ENCODE measurements around the gene MPL.
A peak's percentile ranks its signal among the peaks of the same experiment; 100 is the strongest.

Gene MPL

GRCh38 chr1:43293896-43294760, 43.5 kb upstream of the MPL start:
- TF ChIP-seq CTCF (IDR thresholded peaks at IDR 0.05; ENCODE audit: low read depth, low read length), result no peak
- in situ Hi-C loops (cut with HindIII; ENCODE audit: low sequenced_read_pairs), result no loop called here
- DNase-seq (ENCODE audit: low read depth, low spot score), result peak; percentile 45
- no peak overlapping the region for H3K4me3 ChIP-seq (ENCODE audit: low read depth, low read length)

- in situ Hi-C loops (cut with HindIII; ENCODE audit: low sequenced_read_pairs), result no loop called here
- no peak for TF ChIP-seq CTCF (IDR thresholded peaks at IDR 0.05; ENCODE audit: low read depth, low read length)
- H3K4me3 ChIP-seq (ENCODE audit: low read depth, low read length), result no peak overlapping the region
- no peak for DNase-seq (ENCODE audit: low read depth, low spot score)
Measured at GRCh38 chr1:43294761-43295160, 42.9 kb upstream of the MPL start.

GRCh38 chr1:43296207-43296606, 41.4 kb upstream of the MPL start:
- DNase-seq (ENCODE audit: low read depth, low spot score), result no peak
- H3K4me3 ChIP-seq (ENCODE audit: low read depth, low read length), result no peak overlapping the region
- no peak for TF ChIP-seq CTCF (IDR thresholded peaks at IDR 0.05; ENCODE audit: low read depth, low read length)
- in situ Hi-C loops (cut with HindIII; ENCODE audit: low sequenced_read_pairs), result no loop called here

GRCh38 chr1:43298055-43298454, 39.6 kb upstream of the MPL start:
- no peak for TF ChIP-seq CTCF (IDR thresholded peaks at IDR 0.05; ENCODE audit: low read depth, low read length)
- no peak for DNase-seq (ENCODE audit: low read depth, low spot score)
- in situ Hi-C loops (cut with HindIII; ENCODE audit: low sequenced_read_pairs), result no loop called here
- H3K4me3 ChIP-seq (ENCODE audit: low read depth, low read length), result no peak overlapping the region

- no peak overlapping the region for H3K4me3 ChIP-seq (ENCODE audit: low read depth, low read length)
- in situ Hi-C loops (cut with HindIII; ENCODE audit: low sequenced_read_pairs), result no loop called here
- DNase-seq (ENCODE audit: low read depth, low spot score), result no peak
- no peak for TF ChIP-seq CTCF (IDR thresholded peaks at IDR 0.05; ENCODE audit: low read depth, low read length)
Measured at GRCh38 chr1:43299101-43299500, 38.5 kb upstream of the MPL start.

GRCh38 chr1:43300378-43301094, 37.1 kb upstream of the MPL start, which contains the start of gene TIE1:
TSS of gene TIE1 (plus strand) at chr1:43300982. CDS start at chr1:43301072, 90 bp downstream.
- no peak within 1 kb of the TSS for H3K4me3 ChIP-seq (ENCODE audit: low read depth, low read length)
- in situ Hi-C loops (cut with HindIII; ENCODE audit: low sequenced_read_pairs), result no loop called here
- no peak for TF ChIP-seq CTCF (IDR thresholded peaks at IDR 0.05; ENCODE audit: low read depth, low read length)
- DNase-seq (ENCODE audit: low read depth, low spot score), result no peak
